KMS-11 (cell line): ENCODE data around the gene SERPINI1.

ENCODE experiments used
- H2AFZ ChIP-seq: fragments of 200-600 bp; sonication (generic); 2 replicates; pipeline ENCODE4 v1.6.1; 2016; ENCODE audit warnings: antibody characterized with exemption, mixed run types, low read depth
- H3K27ac ChIP-seq: fragments of 200-600 bp; sonication (generic); 2 replicates; pipeline ENCODE4 v1.6.1; 2016; ENCODE audit warnings: mild to moderate bottlenecking, mixed run types
- H3K27me3 ChIP-seq: fragments of 200-600 bp; sonication (generic); 2 replicates; pipeline ENCODE4 v1.6.1; 2017; ENCODE audit warnings: mild to moderate bottlenecking, low read depth, mixed run types, moderate library complexity; ENCODE audit not compliant: insufficient read depth
- H3K36me3 ChIP-seq: fragments of 200-600 bp; sonication (generic); 2 replicates; pipeline ENCODE4 v1.6.1; 2017; ENCODE audit warnings: mild to moderate bottlenecking, mixed run types; ENCODE audit not compliant: insufficient read depth
- H3K4me1 ChIP-seq: fragments of 200-600 bp; sonication (generic); 2 replicates; pipeline ENCODE4 v1.6.1; 2016; ENCODE audit warnings: mild to moderate bottlenecking, low read depth, mixed run types; ENCODE audit not compliant: poor library complexity, severe bottlenecking
- H3K4me2 ChIP-seq: fragments of 200-600 bp; sonication (generic); 2 replicates; pipeline ENCODE4 v1.7.0; 2016; ENCODE audit warnings: mild to moderate bottlenecking, mixed run types
- H3K4me3 ChIP-seq: fragments of 200-600 bp; sonication (generic); IDR thresholded peaks from 2 replicates; pipeline ENCODE4 v1.6.1; 2017; ENCODE audit warnings: low read depth, low read length, mixed read lengths; ENCODE audit not compliant: insufficient read depth
- H3K79me2 ChIP-seq: fragments of 200-600 bp; sonication (generic); 2 replicates; pipeline ENCODE4 v1.6.1; 2016; ENCODE audit warnings: low read depth, mixed run types; ENCODE audit not compliant: insufficient read depth
- H3K9ac ChIP-seq: fragments of 200-600 bp; sonication (generic); 2 replicates; pipeline ENCODE4 v1.6.1; 2016; ENCODE audit warnings: mild to moderate bottlenecking, mixed run types
- H4K20me1 ChIP-seq: fragments of 200-600 bp; sonication (generic); 2 replicates; pipeline ENCODE4 v1.6.1; 2016; ENCODE audit warnings: mild to moderate bottlenecking, mixed run types; ENCODE audit not compliant: insufficient read depth
- CTCF ChIP-seq: fragments of 200-600 bp; sonication (generic); conservative IDR thresholded peaks from 2 replicates; pipeline ENCODE4 v1.6.1; 2017; ENCODE audit warnings: low read depth, mild to moderate bottlenecking, antibody characterized with exemption, low read length, moderate library complexity, mixed read lengths

The SERPINI1 gene

DNA sequence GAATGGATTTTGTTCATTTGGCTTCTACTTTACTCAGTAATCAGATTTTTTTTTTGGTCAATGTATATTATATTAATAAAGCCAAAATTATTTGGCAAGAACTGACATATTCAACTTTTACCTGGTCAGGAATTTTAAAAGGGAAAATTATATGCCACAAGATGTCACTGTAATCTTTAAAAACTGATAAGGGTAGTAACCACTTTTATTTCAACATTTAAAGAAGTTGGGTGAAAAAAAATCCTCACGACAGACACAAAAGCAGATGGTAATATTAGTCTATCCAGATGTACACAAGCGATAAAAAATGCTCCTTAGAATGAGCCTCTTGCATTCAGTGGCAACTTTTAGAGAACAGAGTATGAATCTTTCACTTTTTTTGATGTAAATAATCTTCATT, 101.9 kb downstream of the SERPINI1 start:
- no peaks in the 10 kb centered on the region for H3K27me3 ChIP-seq
- no peaks in the 10 kb centered on the region for H3K79me2 ChIP-seq
- H2AFZ ChIP-seq: no peak overlapping the region
- no peak overlapping the region for H3K9ac ChIP-seq
- no peak overlapping the region for H3K4me2 ChIP-seq
- TF ChIP-seq CTCF: no peak
- H3K36me3 ChIP-seq: no peaks in the 10 kb centered on the region
- no peak overlapping the region for H3K27ac ChIP-seq
- no peak overlapping the region for H3K4me3 ChIP-seq
- H4K20me1 ChIP-seq: no peaks in the 10 kb centered on the region
- H3K4me1 ChIP-seq: no peaks in the 10 kb centered on the region

- Histone ChIP-seq H3K4me3 (no peak overlapping the region), H3K4me2 (no peak overlapping the region), H3K36me3 (no peaks in the 10 kb centered on the region), H3K4me1 (no peaks in the 10 kb centered on the region), H4K20me1 (no peaks in the 10 kb centered on the region), H3K27ac (no peak overlapping the region), H2AFZ (no peak overlapping the region), H3K79me2 (no peaks in the 10 kb centered on the region), H3K27me3 (no peaks in the 10 kb centered on the region), H3K9ac (no peak overlapping the region)
- TF ChIP-seq CTCF: no peak
Observed at GRCh38 chr3:167839460-167840134, 104.1 kb downstream of the SERPINI1 start.

DNA sequence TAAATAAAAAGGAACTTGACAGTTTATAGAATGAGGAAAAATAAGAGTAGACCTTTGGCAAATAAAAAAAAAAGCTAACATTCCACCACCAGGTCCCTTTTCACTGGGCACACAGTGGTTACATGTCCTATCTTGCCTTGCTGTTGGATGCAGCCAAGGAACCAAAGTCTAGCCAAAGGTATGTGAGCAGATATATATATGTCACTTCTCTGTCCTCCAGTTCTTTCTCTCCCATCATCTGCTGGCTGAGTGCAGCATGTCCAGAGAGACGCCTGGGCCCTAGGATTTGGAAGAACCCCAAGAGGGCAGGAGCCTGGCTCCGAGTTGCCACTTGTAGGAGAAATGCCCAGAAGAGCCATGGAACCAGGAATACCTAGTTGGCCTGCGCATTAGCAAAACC, 104.7 kb downstream of the SERPINI1 start:
- Histone ChIP-seq H3K4me1 (no peaks in the 10 kb centered on the region), H3K36me3 (no peaks in the 10 kb centered on the region), H3K4me3 (no peak overlapping the region), H3K27ac (no peak overlapping the region), H3K79me2 (no peaks in the 10 kb centered on the region), H4K20me1 (no peaks in the 10 kb centered on the region), H2AFZ (no peak overlapping the region), H3K9ac (no peak overlapping the region), H3K27me3 (no peaks in the 10 kb centered on the region), H3K4me2 (no peak overlapping the region)
- no peak for TF ChIP-seq CTCF

DNA sequence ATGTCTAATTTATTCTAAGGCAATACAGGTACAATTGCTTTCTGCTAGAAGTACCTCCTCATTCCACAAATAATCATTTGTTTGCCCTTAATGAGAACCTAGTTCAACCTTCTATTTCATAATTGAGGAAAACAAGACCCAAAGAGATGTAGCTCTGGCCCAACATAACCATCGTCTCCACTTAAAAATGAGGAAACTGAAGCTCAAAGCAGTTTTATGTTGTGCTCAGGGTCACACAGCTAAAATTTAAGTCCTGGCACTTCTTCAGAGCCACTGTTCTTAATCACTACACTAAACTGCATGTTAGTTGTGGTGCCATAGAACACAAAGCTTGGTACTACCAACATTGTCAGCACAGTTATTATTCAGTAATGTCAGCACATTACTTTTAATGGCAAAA, 108.0 kb downstream of the SERPINI1 start:
- Histone ChIP-seq H4K20me1 (no peaks in the 10 kb centered on the region), H3K9ac (no peak overlapping the region), H3K79me2 (no peaks in the 10 kb centered on the region), H3K4me2 (no peak overlapping the region), H3K4me3 (no peak overlapping the region), H3K27ac (no peak overlapping the region), H3K27me3 (no peaks in the 10 kb centered on the region), H3K36me3 (no peaks in the 10 kb centered on the region), H3K4me1 (no peaks in the 10 kb centered on the region), H2AFZ (no peak overlapping the region)
- TF ChIP-seq CTCF: no peak
